Fibroblast of the aortic adventitia (primary cell): ENCODE results near the gene KCNJ11. TPM values are rescaled to one million over a fixed set of nuclear protein-coding genes. Genes with fewer than 3 reads are reported as not detected.

Experiments used
- DNase-seq: peaks from one replicate; pipeline ENCODE4 v3.0.0-alpha.2; 2010; ENCODE audit warnings: low read depth
- H3K4me3 ChIP-seq: 2 replicates; pipeline ENCODE4 v1.5.1; 2011; ENCODE audit warnings: low read depth, mild to moderate bottlenecking, control low read depth, low read length, moderate library complexity
- total RNA-seq: library from RNA; depleted of rRNA; stranded (reverse); fragments of >200 nt; gene quantifications from 2 replicates; pipeline ENCODE4 v1.2.3, GENCODE V29; 2012; ENCODE audit warnings: low replicate concordance
- TF ChIP-seq, protein P1 (sequence below): IDR thresholded peaks from 2 replicates; pipeline ENCODE4 v1.5.1; 2011; ENCODE audit warnings: mild to moderate bottlenecking, low read length, control low read depth, inconsistent platforms; ENCODE audit not compliant: insufficient read depth

The KCNJ11 gene
- total RNA-seq, result not detected in 2 replicates

GRCh38 chr11:17388609-17389210 lies at the start of gene KCNJ11:
KCNJ11 (minus strand) TSS chr11:17388659; CDS start chr11:17388091, 568 bp downstream.
- TF ChIP-seq, protein P1, sequence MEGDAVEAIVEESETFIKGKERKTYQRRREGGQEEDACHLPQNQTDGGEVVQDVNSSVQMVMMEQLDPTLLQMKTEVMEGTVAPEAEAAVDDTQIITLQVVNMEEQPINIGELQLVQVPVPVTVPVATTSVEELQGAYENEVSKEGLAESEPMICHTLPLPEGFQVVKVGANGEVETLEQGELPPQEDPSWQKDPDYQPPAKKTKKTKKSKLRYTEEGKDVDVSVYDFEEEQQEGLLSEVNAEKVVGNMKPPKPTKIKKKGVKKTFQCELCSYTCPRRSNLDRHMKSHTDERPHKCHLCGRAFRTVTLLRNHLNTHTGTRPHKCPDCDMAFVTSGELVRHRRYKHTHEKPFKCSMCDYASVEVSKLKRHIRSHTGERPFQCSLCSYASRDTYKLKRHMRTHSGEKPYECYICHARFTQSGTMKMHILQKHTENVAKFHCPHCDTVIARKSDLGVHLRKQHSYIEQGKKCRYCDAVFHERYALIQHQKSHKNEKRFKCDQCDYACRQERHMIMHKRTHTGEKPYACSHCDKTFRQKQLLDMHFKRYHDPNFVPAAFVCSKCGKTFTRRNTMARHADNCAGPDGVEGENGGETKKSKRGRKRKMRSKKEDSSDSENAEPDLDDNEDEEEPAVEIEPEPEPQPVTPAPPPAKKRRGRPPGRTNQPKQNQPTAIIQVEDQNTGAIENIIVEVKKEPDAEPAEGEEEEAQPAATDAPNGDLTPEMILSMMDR, result no peak
- no peak for DNase-seq
- H3K4me3 ChIP-seq, result peak within 1 kb of the TSS; percentile 41

DNA sequence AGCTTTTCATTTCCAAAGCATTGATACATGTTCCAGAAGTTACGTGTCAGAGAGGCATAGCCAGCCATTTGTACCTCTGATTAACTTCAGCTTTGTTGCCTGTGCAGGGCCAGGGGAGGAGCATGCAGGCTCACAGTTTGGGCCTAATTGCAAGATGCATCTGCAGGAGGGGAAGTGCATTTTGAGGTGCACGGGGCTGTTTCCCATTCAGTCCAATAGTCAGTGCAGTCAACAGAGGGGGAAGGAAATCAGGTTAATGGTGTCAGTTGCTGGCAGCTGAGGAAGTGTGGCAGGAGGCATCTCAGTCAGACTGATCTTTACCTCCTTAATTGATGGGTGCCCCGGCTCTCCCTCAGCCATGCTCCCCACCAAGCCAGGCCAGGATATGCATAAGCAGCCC lies 48.9 kb upstream of the KCNJ11 start:
- TF ChIP-seq, protein P1, result no peak
- no peak for DNase-seq
- H3K4me3 ChIP-seq, result no peak overlapping the region

DNA sequence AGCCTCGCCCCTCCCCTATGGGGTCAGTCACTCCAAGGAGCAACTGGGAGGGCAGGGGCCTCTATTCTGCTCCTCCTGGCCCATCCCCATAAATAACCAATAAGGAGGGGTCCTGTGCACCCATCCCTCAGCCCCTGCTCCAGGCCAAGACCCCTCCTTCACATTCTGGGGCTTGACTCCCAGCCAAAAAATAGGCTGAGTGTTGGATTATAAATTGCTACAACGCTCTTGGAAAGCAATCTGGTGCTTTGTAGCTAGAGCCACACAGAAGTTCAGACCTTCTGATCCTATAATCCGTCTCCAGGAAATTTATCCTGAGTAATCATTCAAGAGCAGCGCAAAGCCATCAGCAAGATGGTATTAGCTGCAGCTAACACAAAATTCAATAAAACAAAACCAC lies 45.6 kb upstream of the KCNJ11 start:
- no peak for DNase-seq
- TF ChIP-seq, protein P1, result no peak
- H3K4me3 ChIP-seq, result no peak overlapping the region

- TF ChIP-seq, protein P1, result no peak
- no peak for DNase-seq
- no peak overlapping the region for H3K4me3 ChIP-seq
These were observed 43.5 kb upstream of the KCNJ11 start for GRCh38 chr11:17432002-17432401.

DNA sequence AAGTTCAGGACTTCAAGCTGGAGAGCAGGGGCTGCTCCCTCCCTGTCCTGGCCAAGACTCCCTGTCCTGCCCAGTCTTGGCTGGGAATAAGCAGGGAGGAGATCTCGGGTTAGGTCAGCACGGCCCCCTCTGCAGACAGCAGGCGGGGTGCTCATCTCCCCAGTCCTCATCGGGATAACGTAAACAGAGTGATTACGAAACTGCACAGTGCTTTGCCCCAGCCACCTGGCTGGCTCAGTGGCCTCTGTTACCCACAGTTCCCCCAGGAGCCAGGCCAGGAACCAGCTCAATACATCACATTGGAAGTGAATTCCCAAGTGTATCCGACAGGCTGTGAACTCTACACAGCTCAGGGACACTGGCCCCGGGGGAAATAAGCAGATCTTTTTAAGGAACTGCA lies 42.7 kb upstream of the KCNJ11 start:
- TF ChIP-seq, protein P1, result no peak
- H3K4me3 ChIP-seq, result no peak overlapping the region

GRCh38 chr11:17430616-17431015 lies 42.2 kb upstream of the KCNJ11 start:
- H3K4me3 ChIP-seq, result no peak overlapping the region
- TF ChIP-seq, protein P1, result no peak
- DNase-seq, result no peak

More for the DNA sequence above, 42.7 kb upstream of the KCNJ11 start:
- DNase-seq, result no peak

- no peak overlapping the region for H3K4me3 ChIP-seq
- TF ChIP-seq, protein P1, result no peak
- no peak for DNase-seq
These were observed 40.5 kb upstream of the KCNJ11 start for GRCh38 chr11:17428925-17429324.
